SK-N-SH (cell line): Measurements from ENCODE around the gene FTO.

ENCODE experiments used
- CTCF ChIP-seq: fragments of 200-600 bp; sonication (generic); IDR thresholded peaks from 2 replicates; pipeline ENCODE4 v1.6.1; 2017; ENCODE audit warnings: antibody characterized with exemption, mild to moderate bottlenecking, moderate library complexity
- MXI1 ChIP-seq: IDR thresholded peaks from 2 replicates; pipeline ENCODE4 v1.6.1; 2012; ENCODE audit warnings: mild to moderate bottlenecking, low read depth, low read length, improper control_type of control experiment
- POLR2AphosphoS5 ChIP-seq: IDR thresholded peaks from 2 replicates; pipeline ENCODE4 v1.6.1; 2012; ENCODE audit warnings: low read depth, low read length
- USF1 ChIP-seq: IDR thresholded peaks from 2 replicates; pipeline ENCODE4 v1.4.0; 2012; ENCODE audit warnings: low read depth, borderline replicate concordance
- USF2 ChIP-seq: fragments of 150-350 bp; IDR thresholded peaks from 2 replicates; pipeline ENCODE4 v1.6.1; 2017; ENCODE audit warnings: antibody characterized with exemption, low read length, low read depth, borderline replicate concordance
- ZBTB33 ChIP-seq: IDR thresholded peaks from 2 replicates; pipeline ENCODE4 v1.4.0; 2012; ENCODE audit warnings: low read depth, borderline replicate concordance

- TF ChIP-seq MXI1: no peak
- TF ChIP-seq CTCF: peak; percentile 16; the same call in 1 of the 2 replicates
- no peak for TF ChIP-seq POLR2AphosphoS5
- no peak for TF ChIP-seq ZBTB33
- peak; percentile 69 for TF ChIP-seq USF1
- no peak for TF ChIP-seq USF2
Measured at GRCh38 chr16:53745753-53746266, 41.9 kb downstream of the FTO start.
